A549 (cell line): ENCODE results near the gene CPAMD8.

Experiments
- BHLHE40 ChIP-seq: IDR thresholded peaks from 2 replicates; pipeline ENCODE4 v1.6.1; 2012; ENCODE audit warnings: low read depth, low read length, inconsistent platforms
- CEBPB ChIP-seq, 2 experiments: fragments of >200 bp in 1 of 2; sonication (Bioruptor Twin) in 1 of 2; formaldehyde crosslinking in 1 of 2; IDR thresholded peaks; 2 replicates each; pipeline ENCODE4 v1.6.1; 2012 to 2016
- CHD4 ChIP-seq: fragments of 200-600 bp; sonication (generic); IDR thresholded peaks from 2 replicates; pipeline ENCODE4 v1.6.1; 2016; ENCODE audit warnings: antibody characterized with exemption, mild to moderate bottlenecking, borderline replicate concordance
- EP300 ChIP-seq, 2 experiments: fragments of >200 bp; sonication (Bioruptor Twin); formaldehyde crosslinking; IDR thresholded peaks; 2 replicates in 1 of 2; 3 replicates in 1 of 2; pipeline ENCODE4 v1.6.1; 2016 to 2017
- FOXS1 ChIP-seq: fragments of 250-450 bp; sonication (Bioruptor Pico); IDR thresholded peaks from 2 replicates; pipeline ENCODE4 v1.5.0; 2020; ENCODE audit warnings: mild to moderate bottlenecking, moderate library complexity
- MAZ ChIP-seq: fragments of 150-350 bp; IDR thresholded peaks from 2 replicates; pipeline ENCODE4 v1.6.1; 2014; ENCODE audit warnings: antibody characterized with exemption, low read depth, low read length, borderline replicate concordance
- POLR2A ChIP-seq: IDR thresholded peaks from 2 replicates; pipeline ENCODE4 v1.6.1; 2012; ENCODE audit warnings: mild to moderate bottlenecking, low read length
- RCOR1 ChIP-seq: fragments of 150-350 bp; IDR thresholded peaks from 2 replicates; pipeline ENCODE4 v1.6.1; 2014; ENCODE audit warnings: antibody characterized with exemption, low read length, low read depth
- RFX5 ChIP-seq: fragments of 450-650 bp; IDR thresholded peaks from 2 replicates; pipeline ENCODE4 v1.7.1; 2014; ENCODE audit warnings: antibody characterized with exemption, mild to moderate bottlenecking, moderate library complexity
- SREBF2 ChIP-seq: fragments of 450-650 bp; IDR thresholded peaks from 2 replicates; pipeline ENCODE4 v1.6.1; 2014; ENCODE audit warnings: mild to moderate bottlenecking, moderate library complexity
- TF ChIP-seq, protein P1 (sequence below): fragments of >200 bp; sonication (Bioruptor Twin); formaldehyde crosslinking; IDR thresholded peaks from 3 replicates; pipeline ENCODE4 v1.5.1; 2016
- TF ChIP-seq, protein P2 (sequence below): fragments of 450-650 bp; IDR thresholded peaks from 2 replicates; pipeline ENCODE4 v1.6.1; 2014; ENCODE audit warnings: antibody characterized with exemption
- TF ChIP-seq, protein P3 (sequence below): fragments of 150-350 bp; IDR thresholded peaks from 2 replicates; pipeline ENCODE4 v1.6.1; 2014; ENCODE audit warnings: low read depth, mild to moderate bottlenecking, low read length

DNA sequence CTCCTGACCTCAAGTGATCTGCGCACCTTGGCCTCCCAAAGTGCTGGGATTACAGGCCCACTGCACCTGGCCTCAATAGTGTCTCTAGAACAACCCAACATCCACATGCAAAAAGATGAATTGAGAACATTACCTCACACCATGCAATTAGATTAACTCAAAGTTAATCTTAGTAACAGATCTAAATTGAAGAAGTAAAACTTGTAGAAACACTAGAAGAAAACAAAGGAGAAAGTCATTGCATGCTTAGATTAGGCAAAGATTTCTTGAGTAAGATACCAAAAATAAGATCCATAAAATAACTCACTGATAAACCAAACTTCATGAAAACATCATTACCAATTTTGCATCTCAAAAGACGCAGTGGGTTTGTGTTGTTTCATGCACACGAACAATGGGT is 2.8 kb downstream of the CPAMD8 start:
- TF ChIP-seq RCOR1: no peak
- TF ChIP-seq, protein P1, sequence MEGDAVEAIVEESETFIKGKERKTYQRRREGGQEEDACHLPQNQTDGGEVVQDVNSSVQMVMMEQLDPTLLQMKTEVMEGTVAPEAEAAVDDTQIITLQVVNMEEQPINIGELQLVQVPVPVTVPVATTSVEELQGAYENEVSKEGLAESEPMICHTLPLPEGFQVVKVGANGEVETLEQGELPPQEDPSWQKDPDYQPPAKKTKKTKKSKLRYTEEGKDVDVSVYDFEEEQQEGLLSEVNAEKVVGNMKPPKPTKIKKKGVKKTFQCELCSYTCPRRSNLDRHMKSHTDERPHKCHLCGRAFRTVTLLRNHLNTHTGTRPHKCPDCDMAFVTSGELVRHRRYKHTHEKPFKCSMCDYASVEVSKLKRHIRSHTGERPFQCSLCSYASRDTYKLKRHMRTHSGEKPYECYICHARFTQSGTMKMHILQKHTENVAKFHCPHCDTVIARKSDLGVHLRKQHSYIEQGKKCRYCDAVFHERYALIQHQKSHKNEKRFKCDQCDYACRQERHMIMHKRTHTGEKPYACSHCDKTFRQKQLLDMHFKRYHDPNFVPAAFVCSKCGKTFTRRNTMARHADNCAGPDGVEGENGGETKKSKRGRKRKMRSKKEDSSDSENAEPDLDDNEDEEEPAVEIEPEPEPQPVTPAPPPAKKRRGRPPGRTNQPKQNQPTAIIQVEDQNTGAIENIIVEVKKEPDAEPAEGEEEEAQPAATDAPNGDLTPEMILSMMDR: no peak
- TF ChIP-seq RFX5: no peak
- no peak for TF ChIP-seq POLR2A
- no peak for TF ChIP-seq BHLHE40
- no peak for TF ChIP-seq MAZ
- TF ChIP-seq, protein P2, sequence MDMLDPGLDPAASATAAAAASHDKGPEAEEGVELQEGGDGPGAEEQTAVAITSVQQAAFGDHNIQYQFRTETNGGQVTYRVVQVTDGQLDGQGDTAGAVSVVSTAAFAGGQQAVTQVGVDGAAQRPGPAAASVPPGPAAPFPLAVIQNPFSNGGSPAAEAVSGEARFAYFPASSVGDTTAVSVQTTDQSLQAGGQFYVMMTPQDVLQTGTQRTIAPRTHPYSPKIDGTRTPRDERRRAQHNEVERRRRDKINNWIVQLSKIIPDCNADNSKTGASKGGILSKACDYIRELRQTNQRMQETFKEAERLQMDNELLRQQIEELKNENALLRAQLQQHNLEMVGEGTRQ: no peak
- no peak for TF ChIP-seq SREBF2
- no peak for TF ChIP-seq CEBPB (IDR thresholded peaks at IDR 0.05)
- TF ChIP-seq EP300 (IDR thresholded peaks at IDR 0.05): no peak
- TF ChIP-seq, protein P3, sequence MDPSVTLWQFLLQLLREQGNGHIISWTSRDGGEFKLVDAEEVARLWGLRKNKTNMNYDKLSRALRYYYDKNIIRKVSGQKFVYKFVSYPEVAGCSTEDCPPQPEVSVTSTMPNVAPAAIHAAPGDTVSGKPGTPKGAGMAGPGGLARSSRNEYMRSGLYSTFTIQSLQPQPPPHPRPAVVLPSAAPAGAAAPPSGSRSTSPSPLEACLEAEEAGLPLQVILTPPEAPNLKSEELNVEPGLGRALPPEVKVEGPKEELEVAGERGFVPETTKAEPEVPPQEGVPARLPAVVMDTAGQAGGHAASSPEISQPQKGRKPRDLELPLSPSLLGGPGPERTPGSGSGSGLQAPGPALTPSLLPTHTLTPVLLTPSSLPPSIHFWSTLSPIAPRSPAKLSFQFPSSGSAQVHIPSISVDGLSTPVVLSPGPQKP: no peak
- no peak for TF ChIP-seq FOXS1 (CRISPR knock-in tag)
- no peak for TF ChIP-seq CHD4
